ENCODE data around the gene MICALL2. TPM values are rescaled to one million over a fixed set of nuclear protein-coding genes. Genes with fewer than 3 reads are reported as not detected.

Gene MICALL2
- total RNA-seq, 2 donors from 2014 or later, result 23.3 to 26.7 TPM

GRCh38 chr7:1499367-1500029 lies 40.2 kb upstream of the MICALL2 start:
- Histone ChIP-seq H3K36me3 (replicated peaks in 1 of 2; ENCODE audit: insufficient read depth in 1 of 2, low read depth in 2 of 2) (peaks cover 0 to 38% of the 10 kb centered on the region in 2 donors), H3K27me3 (no peaks in the 10 kb centered on the region), H3K27ac (no peak overlapping the region), H3K4me1 (peaks cover 23% of the 10 kb centered on the region), H3K4me3 (no peak overlapping the region), H3K9me3 (no peaks in the 10 kb centered on the region)
- 86 to 92% methylated on average over 13 to 27 of the region's 33 CpGs for WGBS, 2 donors
- ATAC-seq, result no peak
- intact Hi-C loops (cut with DNase I), result loop anchor here (5.0 kb wide), 1 partner anchor 48 kb away; no protein-coding TSS in a partner anchor
- no peak for TF ChIP-seq POLR2A (IDR thresholded peaks at IDR 0.05)
- TF ChIP-seq CTCF (IDR thresholded peaks at IDR 0.05), result no peak
- DNase-seq, result no peak

GRCh38 chr7:1498370-1499305 lies 39.4 kb upstream of the MICALL2 start:
- DNase-seq, result no peak
- no peak for TF ChIP-seq POLR2A (IDR thresholded peaks at IDR 0.05)
- TF ChIP-seq CTCF (IDR thresholded peaks at IDR 0.05), result no peak
- Histone ChIP-seq H3K27me3 (no peaks in the 10 kb centered on the region), H3K4me1 (peaks cover 22% of the 10 kb centered on the region), H3K36me3 (replicated peaks in 1 of 2; ENCODE audit: insufficient read depth in 1 of 2, low read depth in 2 of 2) (peaks cover 0 to 38% of the 10 kb centered on the region in 2 donors), H3K27ac (no peak overlapping the region), H3K4me3 (no peak overlapping the region), H3K9me3 (no peaks in the 10 kb centered on the region)
- WGBS, 2 donors, result 95 to 96% methylated on average over 11 to 55 of the region's 62 CpGs
- intact Hi-C loops (cut with DNase I), result no loop called here
- no peak for ATAC-seq

GRCh38 chr7:1497293-1497927 lies 38.1 kb upstream of the MICALL2 start:
- DNase-seq (no peak), ATAC-seq (no peak)
- Histone ChIP-seq H3K4me3 (no peak overlapping the region), H3K36me3 (replicated peaks in 1 of 2; ENCODE audit: insufficient read depth in 1 of 2, low read depth in 2 of 2) (peaks cover 0 to 35% of the 10 kb centered on the region in 2 donors), H3K4me1 (peaks cover 10% of the 10 kb centered on the region), H3K27me3 (no peaks in the 10 kb centered on the region), H3K27ac (no peak overlapping the region), H3K9me3 (no peaks in the 10 kb centered on the region)
- 92 to 94% methylated on average over 29 to 36 of the region's 37 CpGs for WGBS, 2 donors
- intact Hi-C loops (cut with DNase I), result no loop called here
- TF ChIP-seq POLR2A (IDR thresholded peaks at IDR 0.05) (no peak), CTCF (IDR thresholded peaks at IDR 0.05) (no peak)

GRCh38 chr7:1496531-1497292 lies 37.4 kb upstream of the MICALL2 start:
- intact Hi-C loops (cut with DNase I), result no loop called here
- TF ChIP-seq CTCF (IDR thresholded peaks at IDR 0.05), result no peak
- no peak for TF ChIP-seq POLR2A (IDR thresholded peaks at IDR 0.05)
- Histone ChIP-seq H3K36me3 (replicated peaks in 1 of 2; ENCODE audit: insufficient read depth in 1 of 2, low read depth in 2 of 2) (peaks cover 0 to 34% of the 10 kb centered on the region in 2 donors), H3K4me1 (peaks cover 3% of the 10 kb centered on the region), H3K4me3 (no peak overlapping the region), H3K9me3 (no peaks in the 10 kb centered on the region), H3K27ac (no peak overlapping the region), H3K27me3 (no peaks in the 10 kb centered on the region)
- 90 to 91% methylated on average over 5 to 33 of the region's 33 CpGs for WGBS, 2 donors
- no peak for ATAC-seq
- no peak for DNase-seq

Data from body of pancreas (tissue), 4 donors.